ENCODE measurements around the gene APBA2.

The APBA2 gene

GRCh38 chr15:29128671-29129070 lies 242.9 kb downstream of the APBA2 start:
- DNase-seq = no peak

- no peak for DNase-seq
Observed at GRCh38 chr15:29129221-29129620, 243.4 kb downstream of the APBA2 start.

- DNase-seq = no peak
Observed at GRCh38 chr15:29129926-29130325, 244.2 kb downstream of the APBA2 start.

GRCh38 chr15:29130476-29130875 lies 244.7 kb downstream of the APBA2 start:
- DNase-seq = no peak

GRCh38 chr15:29130951-29131839 lies 245.4 kb downstream of the APBA2 start:
- DNase-seq = no peak

GRCh38 chr15:29131840-29132420 lies 246.2 kb downstream of the APBA2 start:
- no peak for DNase-seq

- DNase-seq = no peak
Observed at GRCh38 chr15:29132735-29133181, 247.0 kb downstream of the APBA2 start.

- DNase-seq = no peak
Observed at GRCh38 chr15:29133321-29133720, 247.5 kb downstream of the APBA2 start.

GRCh38 chr15:29133791-29134190 lies 248.0 kb downstream of the APBA2 start:
- no peak for DNase-seq

GRCh38 chr15:29134239-29134638 lies 248.5 kb downstream of the APBA2 start:
- no peak for DNase-seq

- DNase-seq = no peak
Observed at GRCh38 chr15:29134641-29135308, 249.0 kb downstream of the APBA2 start.

- no peak for DNase-seq
Observed at GRCh38 chr15:29135309-29135657, 249.5 kb downstream of the APBA2 start.

GRCh38 chr15:29135702-29136646 lies 250.2 kb downstream of the APBA2 start:
- no peak for DNase-seq

GRCh38 chr15:29138260-29138659 lies 252.5 kb downstream of the APBA2 start:
- no peak for DNase-seq

GRCh38 chr15:29139072-29139471 lies 253.3 kb downstream of the APBA2 start:
- no peak for DNase-seq

- peak; percentile 45 for DNase-seq
Observed at GRCh38 chr15:29139540-29140459, 254.0 kb downstream of the APBA2 start.

GRCh38 chr15:29140475-29141307 lies 254.9 kb downstream of the APBA2 start:
- DNase-seq = no peak

- DNase-seq = no peak
Observed at GRCh38 chr15:29141308-29142128, 255.7 kb downstream of the APBA2 start.

GRCh38 chr15:29142129-29142747 lies 256.5 kb downstream of the APBA2 start:
- no peak for DNase-seq
